H1 (cell line): ENCODE measurements around the gene DHH. TPM values are rescaled to one million over a fixed set of nuclear protein-coding genes. Genes with fewer than 3 reads are reported as not detected.

Source experiments
- ASH2L ChIP-seq: fragments of 200-600, 300-600 bp; sonication (generic); IDR thresholded peaks from one replicate; pipeline ENCODE4 v1.7.1; 2017; ENCODE audit warnings: low read length
- CHD1 ChIP-seq: IDR thresholded peaks from 2 replicates; pipeline ENCODE4 v1.6.1; 2012; ENCODE audit warnings: low read depth, low read length, improper control_type of control experiment
- JUN ChIP-seq: IDR thresholded peaks from 2 replicates; pipeline ENCODE4 v1.6.1; 2011; ENCODE audit warnings: low read depth, mild to moderate bottlenecking, improper control_type of control experiment, low read length
- KDM1A ChIP-seq: fragments of 200-600, 300-600 bp; sonication (generic); IDR thresholded peaks from 2 replicates; pipeline ENCODE4 v1.7.1; 2016; ENCODE audit warnings: mild to moderate bottlenecking, low read length, borderline replicate concordance
- NRF1 ChIP-seq: IDR thresholded peaks from 2 replicates; pipeline ENCODE4 v1.6.1; 2011; ENCODE audit warnings: mild to moderate bottlenecking, low read depth, low read length, improper control_type of control experiment
- SIX5 ChIP-seq: IDR thresholded peaks from 2 replicates; pipeline ENCODE4 v1.6.1; 2011; ENCODE audit warnings: mild to moderate bottlenecking, low read depth, low read length
- polyA plus RNA-seq, 7 experiments: library from polyadenylated mRNA; depleted of rRNA in 3 of 7; stranded (reverse) in 5 of 7; unstranded in 2 of 7; fragments of >200 nt in 5 of 7; fragments of 200-250 nt in 2 of 7; gene quantifications; 1 replicate in 5 of 7; 2 replicates in 1 of 7; 4 replicates in 1 of 7; pipeline versions ENCODE4 v1.2.1 to v1.2.3, GENCODE V29; 2011 to 2013; ENCODE audit warnings: missing spikeins in 2 of 7, mixed read lengths in 2 of 7
- total RNA-seq: library from RNA; stranded (reverse); fragmentation: NEBNext Ultra II Directional; extraction: Animal tissue kit (Norgen Biotek cat#: 25700); gene quantifications from 2 replicates; pipeline ENCODE4 v1.2.1, GENCODE V29; 2021
- TF ChIP-seq, protein P1 (sequence below): fragments of 300-600 bp; sonication (generic); IDR thresholded peaks from 2 replicates; pipeline ENCODE4 v1.7.1; 2012; ENCODE audit warnings: low read length, moderate library complexity, mild to moderate bottlenecking, inconsistent platforms; ENCODE audit not compliant: insufficient replicate concordance

DHH gene
- total and polyA plus RNA-seq, 2 of the 8 experiments (the other 6 are each of a cell fraction or from before 2014, with no cell fraction given) = 0.03 to 0.11 TPM

DNA sequence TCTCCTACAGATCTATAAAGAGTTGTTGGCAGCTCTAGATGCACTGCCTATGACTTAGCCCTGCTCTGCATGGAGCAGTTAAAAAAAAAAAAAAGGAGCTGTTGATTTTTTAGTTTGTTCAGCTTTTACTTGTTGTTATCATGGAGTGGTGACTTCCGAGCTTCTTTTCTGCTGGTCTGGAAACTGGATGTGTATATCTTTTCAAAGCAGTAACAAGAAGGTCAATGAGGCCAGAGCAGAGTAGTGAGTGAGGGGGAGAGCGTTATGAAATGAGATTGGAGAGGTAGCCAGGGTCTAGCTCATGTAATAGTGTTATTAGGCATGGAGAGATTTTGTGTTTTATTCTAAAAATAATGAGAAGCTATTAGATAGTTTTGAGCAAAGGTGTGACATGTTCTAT lies 49.8 kb upstream of the DHH start (continued):
- TF ChIP-seq, protein P1, sequence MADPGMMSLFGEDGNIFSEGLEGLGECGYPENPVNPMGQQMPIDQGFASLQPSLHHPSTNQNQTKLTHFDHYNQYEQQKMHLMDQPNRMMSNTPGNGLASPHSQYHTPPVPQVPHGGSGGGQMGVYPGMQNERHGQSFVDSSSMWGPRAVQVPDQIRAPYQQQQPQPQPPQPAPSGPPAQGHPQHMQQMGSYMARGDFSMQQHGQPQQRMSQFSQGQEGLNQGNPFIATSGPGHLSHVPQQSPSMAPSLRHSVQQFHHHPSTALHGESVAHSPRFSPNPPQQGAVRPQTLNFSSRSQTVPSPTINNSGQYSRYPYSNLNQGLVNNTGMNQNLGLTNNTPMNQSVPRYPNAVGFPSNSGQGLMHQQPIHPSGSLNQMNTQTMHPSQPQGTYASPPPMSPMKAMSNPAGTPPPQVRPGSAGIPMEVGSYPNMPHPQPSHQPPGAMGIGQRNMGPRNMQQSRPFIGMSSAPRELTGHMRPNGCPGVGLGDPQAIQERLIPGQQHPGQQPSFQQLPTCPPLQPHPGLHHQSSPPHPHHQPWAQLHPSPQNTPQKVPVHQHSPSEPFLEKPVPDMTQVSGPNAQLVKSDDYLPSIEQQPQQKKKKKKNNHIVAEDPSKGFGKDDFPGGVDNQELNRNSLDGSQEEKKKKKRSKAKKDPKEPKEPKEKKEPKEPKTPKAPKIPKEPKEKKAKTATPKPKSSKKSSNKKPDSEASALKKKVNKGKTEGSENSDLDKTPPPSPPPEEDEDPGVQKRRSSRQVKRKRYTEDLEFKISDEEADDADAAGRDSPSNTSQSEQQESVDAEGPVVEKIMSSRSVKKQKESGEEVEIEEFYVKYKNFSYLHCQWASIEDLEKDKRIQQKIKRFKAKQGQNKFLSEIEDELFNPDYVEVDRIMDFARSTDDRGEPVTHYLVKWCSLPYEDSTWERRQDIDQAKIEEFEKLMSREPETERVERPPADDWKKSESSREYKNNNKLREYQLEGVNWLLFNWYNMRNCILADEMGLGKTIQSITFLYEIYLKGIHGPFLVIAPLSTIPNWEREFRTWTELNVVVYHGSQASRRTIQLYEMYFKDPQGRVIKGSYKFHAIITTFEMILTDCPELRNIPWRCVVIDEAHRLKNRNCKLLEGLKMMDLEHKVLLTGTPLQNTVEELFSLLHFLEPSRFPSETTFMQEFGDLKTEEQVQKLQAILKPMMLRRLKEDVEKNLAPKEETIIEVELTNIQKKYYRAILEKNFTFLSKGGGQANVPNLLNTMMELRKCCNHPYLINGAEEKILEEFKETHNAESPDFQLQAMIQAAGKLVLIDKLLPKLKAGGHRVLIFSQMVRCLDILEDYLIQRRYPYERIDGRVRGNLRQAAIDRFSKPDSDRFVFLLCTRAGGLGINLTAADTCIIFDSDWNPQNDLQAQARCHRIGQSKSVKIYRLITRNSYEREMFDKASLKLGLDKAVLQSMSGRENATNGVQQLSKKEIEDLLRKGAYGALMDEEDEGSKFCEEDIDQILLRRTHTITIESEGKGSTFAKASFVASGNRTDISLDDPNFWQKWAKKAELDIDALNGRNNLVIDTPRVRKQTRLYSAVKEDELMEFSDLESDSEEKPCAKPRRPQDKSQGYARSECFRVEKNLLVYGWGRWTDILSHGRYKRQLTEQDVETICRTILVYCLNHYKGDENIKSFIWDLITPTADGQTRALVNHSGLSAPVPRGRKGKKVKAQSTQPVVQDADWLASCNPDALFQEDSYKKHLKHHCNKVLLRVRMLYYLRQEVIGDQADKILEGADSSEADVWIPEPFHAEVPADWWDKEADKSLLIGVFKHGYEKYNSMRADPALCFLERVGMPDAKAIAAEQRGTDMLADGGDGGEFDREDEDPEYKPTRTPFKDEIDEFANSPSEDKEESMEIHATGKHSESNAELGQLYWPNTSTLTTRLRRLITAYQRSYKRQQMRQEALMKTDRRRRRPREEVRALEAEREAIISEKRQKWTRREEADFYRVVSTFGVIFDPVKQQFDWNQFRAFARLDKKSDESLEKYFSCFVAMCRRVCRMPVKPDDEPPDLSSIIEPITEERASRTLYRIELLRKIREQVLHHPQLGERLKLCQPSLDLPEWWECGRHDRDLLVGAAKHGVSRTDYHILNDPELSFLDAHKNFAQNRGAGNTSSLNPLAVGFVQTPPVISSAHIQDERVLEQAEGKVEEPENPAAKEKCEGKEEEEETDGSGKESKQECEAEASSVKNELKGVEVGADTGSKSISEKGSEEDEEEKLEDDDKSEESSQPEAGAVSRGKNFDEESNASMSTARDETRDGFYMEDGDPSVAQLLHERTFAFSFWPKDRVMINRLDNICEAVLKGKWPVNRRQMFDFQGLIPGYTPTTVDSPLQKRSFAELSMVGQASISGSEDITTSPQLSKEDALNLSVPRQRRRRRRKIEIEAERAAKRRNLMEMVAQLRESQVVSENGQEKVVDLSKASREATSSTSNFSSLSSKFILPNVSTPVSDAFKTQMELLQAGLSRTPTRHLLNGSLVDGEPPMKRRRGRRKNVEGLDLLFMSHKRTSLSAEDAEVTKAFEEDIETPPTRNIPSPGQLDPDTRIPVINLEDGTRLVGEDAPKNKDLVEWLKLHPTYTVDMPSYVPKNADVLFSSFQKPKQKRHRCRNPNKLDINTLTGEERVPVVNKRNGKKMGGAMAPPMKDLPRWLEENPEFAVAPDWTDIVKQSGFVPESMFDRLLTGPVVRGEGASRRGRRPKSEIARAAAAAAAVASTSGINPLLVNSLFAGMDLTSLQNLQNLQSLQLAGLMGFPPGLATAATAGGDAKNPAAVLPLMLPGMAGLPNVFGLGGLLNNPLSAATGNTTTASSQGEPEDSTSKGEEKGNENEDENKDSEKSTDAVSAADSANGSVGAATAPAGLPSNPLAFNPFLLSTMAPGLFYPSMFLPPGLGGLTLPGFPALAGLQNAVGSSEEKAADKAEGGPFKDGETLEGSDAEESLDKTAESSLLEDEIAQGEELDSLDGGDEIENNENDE = no peak
- TF ChIP-seq NRF1 (no peak), CHD1 (no peak), ASH2L (no peak), KDM1A (no peak), SIX5 (no peak), JUN (no peak)
